NCI-H69 (cell line): ENCODE results near the gene SSPN.

Source experiments
- DNase-seq: peaks from one replicate; lab custom pipeline; 2025; lab: John Stamatoyannopoulos, UW

SSPN gene

DNA sequence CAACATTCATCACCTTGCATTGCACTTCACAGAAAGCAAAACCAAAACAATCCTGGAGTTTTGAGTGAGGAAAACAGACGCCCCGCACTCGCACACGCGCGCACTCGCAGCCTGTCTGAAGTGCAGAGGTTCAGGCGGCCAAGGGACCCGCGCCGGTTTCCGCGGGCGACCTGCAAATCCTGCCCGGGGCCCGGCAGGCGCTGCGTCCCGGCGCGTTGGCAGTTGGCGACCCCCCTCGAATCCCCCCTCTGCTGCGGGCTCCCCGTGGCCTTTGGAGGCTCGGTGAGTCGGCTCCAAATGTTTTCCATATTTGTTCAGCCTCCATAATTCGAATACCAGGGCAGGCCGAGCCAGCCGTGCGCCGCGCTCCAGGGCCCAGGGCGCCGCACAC, at the start of gene SSPN:
TSS of gene SSPN (plus strand) at position 324 of the 391 bp plus-strand sequence. CDS start 100 bp downstream, outside the sequence.
- peak; percentile 34 for DNase-seq

DNA sequence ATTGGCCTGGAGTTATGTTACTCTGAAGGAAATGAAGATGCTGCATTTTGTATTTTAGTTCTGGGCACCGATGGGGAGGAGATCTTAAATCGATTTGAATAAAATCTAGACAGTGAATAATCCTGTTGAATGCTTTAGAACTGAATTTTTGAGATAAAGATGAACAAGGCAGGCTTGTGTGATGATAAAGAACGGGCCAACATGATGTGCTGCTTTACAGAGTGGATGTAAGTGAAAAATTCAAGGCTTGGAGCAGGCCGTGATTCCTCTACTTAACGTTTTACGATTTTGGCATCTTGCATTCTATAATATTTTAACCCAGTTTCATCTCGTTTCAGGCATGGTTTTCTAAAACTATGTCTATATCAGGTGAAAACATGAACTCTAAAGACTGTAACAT, 47.1 kb upstream of the SSPN start:
- DNase-seq = no peak

DNA sequence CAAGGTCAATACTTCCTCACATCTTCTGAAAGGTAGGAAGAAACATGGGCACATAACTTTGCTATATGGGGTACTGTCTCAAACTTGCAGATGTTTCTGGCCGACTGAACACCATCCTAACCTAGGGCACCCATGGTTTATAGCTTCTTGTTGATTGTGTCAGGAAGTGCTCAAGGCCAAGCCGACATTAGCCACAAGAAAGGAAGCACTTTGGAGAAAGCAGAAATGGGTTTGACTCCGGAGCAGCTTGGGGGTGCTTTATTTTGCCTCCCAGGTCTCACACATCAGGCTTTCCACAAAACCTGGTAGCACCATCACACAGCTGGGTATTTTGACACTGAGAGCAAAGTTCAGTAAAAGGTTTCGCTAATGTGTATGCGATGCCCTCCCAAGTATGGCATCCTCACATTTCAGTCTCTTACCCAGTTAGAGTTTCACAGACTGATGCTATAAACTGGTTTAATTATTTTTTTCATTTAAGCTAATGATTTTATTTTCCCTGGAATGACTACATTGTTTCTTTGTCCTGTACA, 45.3 kb upstream of the SSPN start:
- DNase-seq = no peak

DNA sequence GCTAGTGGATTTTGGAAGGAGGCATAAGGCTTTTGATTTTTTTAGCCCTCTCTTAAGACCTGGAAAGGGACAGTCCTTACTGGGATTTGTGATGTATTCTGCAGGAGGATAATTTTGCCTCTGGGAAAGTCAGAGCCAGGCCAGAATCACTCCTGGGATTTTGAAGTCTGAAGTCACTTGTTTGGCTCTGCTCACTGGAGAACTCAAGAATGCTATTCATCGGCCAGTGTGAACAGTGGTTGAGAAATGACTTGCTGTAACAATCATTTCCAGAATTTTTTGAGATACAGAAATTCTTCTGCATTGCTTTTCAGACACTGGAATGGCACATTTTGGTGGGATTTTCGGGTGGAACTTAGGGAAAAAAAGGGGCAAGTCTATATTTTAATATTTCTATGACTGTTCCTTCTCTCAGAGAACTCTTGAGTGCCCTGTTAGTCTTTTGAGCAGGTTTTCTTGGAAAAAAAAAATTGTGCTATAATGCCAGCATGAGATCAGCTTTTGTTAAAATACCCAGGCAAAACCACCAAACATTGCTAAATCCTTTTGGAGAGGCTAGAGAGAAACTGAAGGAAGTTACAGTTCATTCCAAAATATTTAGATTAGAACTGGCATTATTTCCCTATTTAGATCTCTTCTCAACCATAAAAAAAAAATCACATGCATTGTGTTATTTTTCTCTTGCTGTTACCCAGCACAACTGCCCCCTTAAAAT, 44.5 kb upstream of the SSPN start:
- DNase-seq = no peak

DNA sequence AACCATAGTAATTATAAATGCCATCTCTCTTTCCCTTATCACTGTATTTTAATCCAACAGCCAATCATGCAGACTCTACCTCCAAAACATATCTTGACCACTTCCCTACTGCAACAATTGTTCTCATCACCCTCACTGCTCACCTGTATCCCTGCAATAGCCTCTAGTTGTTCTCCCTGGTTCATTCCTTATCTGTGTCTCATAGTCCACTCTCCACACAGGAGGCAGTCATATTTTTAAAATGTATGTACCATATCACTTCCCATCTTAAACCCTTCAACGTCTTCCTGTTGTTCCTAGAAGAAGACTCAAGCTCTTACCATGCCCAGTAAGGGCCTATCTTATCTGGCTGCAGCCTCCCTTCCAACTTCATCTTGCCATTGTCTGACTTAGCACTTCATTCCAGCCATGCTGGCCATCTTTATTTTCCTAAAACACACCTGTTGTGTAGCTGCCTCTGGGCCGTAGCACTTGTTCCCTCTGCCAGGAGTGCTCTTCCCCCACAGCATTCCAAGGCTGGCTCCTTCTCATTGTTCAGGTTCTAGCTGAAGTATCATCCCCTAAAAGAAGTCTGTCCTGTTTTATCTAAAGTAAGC, 42.8 kb upstream of the SSPN start:
- DNase-seq = no peak

DNA sequence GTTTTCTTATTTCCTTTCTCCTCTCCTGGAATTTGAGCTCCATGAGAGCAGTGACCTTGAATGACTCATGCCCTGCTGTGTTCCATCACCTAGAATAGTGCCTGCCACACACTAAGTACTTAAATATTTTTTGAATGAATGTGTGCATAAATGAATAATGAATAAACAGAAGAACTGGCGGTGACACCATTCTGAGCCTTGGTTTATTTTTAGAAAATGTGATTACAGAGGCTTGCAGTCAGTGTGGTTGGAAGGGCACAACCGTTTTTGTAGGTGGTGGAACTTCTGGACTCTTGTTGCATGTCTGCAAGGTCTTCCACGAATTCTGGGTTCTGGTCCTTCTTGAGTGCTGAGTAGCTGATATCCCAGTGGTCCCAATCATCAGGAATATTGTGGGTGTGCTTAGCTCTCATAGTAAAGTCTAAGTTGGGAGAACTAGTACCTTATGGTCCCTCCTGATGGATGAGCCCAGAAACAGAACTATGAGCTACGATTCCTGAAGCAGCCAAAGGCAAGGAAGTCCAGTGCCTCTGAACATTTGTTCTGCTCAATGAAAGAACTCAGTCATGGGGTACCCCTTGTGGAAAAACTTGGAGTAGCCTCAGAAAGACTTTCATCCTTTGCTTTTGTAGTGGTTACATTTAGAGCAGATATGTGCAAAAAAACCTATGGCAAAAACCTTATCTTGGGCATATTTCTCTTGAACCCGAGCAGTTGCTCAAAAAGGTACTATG, 41.8 kb upstream of the SSPN start:
- no peak for DNase-seq

DNA sequence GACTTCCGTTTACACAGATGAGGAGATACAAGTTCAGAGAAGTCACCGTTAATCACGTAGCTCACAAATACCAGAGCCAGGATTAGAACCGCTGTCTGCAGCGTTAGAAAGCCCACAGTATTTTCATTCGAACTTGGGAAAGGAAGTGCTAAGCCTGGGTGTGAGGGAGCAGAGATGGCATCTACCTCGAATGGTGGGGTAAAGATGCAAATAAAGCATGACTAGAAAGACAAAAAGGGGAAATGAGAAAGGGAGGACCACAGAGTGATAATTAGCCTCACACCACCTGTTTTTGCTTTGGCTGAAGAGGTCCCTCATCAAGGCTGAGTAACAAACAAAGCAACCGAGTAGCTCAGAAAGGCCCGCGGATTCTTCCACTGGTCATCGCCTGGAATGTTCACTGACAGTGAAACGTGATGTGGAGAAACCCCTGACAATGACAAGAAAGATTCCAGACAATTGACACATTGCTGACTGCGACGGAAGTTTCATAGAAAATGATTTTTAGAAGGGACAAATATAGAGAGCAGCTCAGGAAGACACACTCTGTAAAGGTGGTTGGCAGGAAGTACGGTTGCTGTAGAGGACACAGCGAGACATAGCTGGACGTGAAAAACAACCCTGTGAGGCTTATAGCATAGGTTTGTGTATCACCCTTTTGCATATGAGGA, 39.0 kb upstream of the SSPN start:
- no peak for DNase-seq

GRCh38 chr12:26157001-26157400, 38.4 kb upstream of the SSPN start:
- DNase-seq = no peak

- DNase-seq = no peak
Measured at GRCh38 chr12:26158078-26158764, 37.2 kb upstream of the SSPN start.

- DNase-seq = no peak
Measured at GRCh38 chr12:26162174-26162573, 33.2 kb upstream of the SSPN start.

DNA sequence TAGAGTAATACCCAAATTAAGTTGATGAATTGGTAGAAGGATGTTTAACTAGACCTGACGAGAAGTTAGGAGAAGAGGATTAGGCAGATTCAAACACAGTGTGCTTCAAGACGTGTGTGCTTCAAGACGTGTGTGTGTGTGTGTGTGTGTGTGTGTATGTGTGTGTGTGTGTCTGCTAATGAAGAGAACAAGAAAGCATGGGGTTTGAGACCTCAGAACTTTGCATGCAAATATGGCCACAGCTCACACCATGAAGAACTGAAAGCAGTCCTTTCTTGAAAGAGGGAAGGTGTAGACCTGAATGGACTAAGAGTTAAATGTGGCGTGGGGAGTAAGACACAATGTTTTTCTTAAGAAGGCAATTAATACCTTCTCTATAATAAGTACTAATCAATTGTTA, 32.5 kb upstream of the SSPN start:
- no peak for DNase-seq

- DNase-seq = no peak
Measured at GRCh38 chr12:26164118-26164517, 31.3 kb upstream of the SSPN start.

- no peak for DNase-seq
Measured at GRCh38 chr12:26172013-26172412, 23.4 kb upstream of the SSPN start.

DNA sequence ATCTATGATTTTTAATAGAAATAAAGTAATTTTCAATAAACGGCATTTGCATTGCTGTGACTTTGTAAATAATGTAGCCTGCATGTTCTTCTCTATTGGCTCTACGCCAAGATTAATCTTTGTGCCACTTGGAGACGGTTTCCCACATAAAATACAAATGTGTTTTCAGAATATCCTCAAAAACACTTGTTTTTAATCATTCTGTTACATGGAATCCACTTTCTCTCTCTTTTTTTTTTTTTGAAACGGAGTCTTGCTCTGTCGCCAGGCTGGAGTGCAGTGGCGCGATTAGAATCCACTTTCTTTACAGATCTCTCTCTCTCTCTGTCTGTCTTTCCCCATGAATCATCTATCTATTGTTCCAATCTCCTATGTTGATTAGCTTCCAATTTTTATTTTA, 22.8 kb upstream of the SSPN start:
- DNase-seq = no peak

DNA sequence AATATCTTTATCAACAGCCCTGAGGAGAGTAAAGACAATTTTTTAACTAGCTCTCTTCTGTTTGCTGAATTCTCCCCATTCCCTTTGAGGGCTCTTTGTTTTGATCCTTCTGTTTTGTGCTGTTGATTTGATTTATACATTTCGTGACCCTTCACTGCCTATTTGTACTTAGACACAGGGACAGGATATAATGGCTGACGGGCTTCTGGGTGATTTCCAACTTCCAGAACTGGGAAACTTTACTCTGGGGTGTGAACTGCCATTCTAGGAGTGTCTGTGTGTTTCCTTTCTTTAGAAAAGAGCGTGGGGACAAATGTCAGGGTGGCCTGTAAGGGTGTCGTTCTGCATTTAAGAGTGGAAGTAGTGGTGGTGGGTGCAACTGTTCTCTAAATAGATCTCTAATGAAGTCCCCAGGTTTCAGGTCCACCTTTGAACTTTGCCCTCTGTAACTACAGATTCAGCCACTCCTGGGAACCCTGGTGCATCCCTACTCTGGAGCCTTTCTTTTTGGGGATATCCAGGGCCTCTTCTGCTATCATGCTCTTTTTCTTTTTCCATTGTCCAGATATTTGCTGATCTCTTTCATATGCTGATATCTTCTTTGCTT, 22.3 kb upstream of the SSPN start:
- DNase-seq = no peak

DNA sequence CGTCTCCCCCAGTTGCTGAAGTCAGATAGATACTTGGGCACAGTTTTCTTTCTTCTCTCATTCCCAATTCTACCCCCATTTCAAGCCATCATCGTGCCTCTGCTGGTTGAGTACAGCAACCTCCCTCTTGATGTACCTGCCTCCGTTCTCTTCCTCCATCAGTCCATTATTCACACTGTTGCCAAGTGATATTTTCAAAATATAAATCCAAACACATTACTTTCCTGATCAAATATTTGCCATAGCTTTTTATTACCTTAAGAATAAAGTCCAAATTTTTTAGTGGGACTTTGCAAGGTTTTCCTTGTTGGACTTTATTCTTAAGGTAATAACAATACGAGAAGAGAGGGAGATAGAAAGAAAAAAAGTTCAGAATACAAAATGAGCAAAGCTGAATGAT, 18.6 kb upstream of the SSPN start:
- DNase-seq = no peak

DNA sequence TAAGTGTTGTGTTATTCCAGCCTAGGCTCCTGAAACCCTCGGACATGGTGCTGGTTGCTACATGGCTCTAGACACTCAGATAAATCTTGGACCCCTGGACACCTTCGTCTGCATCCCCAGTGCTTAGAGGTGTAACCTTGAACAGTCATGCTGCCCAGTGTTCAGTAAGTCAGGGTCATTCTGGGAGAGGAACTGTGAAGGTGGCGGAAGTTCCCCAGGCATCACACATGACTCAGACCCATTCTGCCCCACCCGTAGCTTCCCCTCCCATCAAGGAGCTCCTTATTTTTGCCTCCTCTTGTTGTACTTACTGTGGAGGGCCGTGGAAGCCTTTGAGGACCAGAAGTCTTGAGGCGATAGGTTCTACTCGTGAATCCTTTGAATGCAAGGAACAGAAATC, 18.1 kb upstream of the SSPN start:
- no peak for DNase-seq

GRCh38 chr12:26179826-26180225, 15.5 kb upstream of the SSPN start:
- no peak for DNase-seq

GRCh38 chr12:26182377-26182776, 13.0 kb upstream of the SSPN start:
- DNase-seq = no peak

- DNase-seq = no peak
Measured at GRCh38 chr12:26185532-26186320, 9.6 kb upstream of the SSPN start.
